ENCODE data around the gene GFER. TPM values are rescaled to one million over a fixed set of nuclear protein-coding genes. Genes with fewer than 3 reads are reported as not detected.

GFER gene
- polyA plus RNA-seq, 1 of the 3 experiments (the other 2 are of a cell fraction), result 20.4 TPM

GRCh38 chr16:1989209-1990100 lies 5.5 kb downstream of the GFER start, which contains the start of gene SYNGR3:
Gene SYNGR3, plus strand, starts transcription at chr16:1989970. Its CDS starts 133 bp downstream, at chr16:1990103.
- 25% methylated on average over 20 of the region's 67 CpGs for WGBS (ENCODE audit: low lambda C conversion rate)
- Histone ChIP-seq H4K20me1 (ENCODE audit: insufficient read depth) (no peaks in the 10 kb centered on the region), H2AFZ (ENCODE audit: low read depth) (peak within 1 kb of the TSS; percentile 46; the same call in 1 of the 2 replicates), H3K4me3 (ENCODE audit: low read depth in 2 of 2, low read length in 1 of 2) (peak within 1 kb of the TSS; percentile 62), H3K36me3 (replicated peaks in 1 of 2; ENCODE audit: control insufficient read depth in 1 of 2, insufficient read depth in 2 of 2, low read length in 1 of 2) (peaks cover 5 to 13% of the 10 kb centered on the region in 2 experiments), H3K27me3 (ENCODE audit: insufficient read depth) (no peaks in the 10 kb centered on the region), H3K4me2 (peak within 1 kb of the TSS; percentile 85), H3K27ac (ENCODE audit: low read depth in 2 of 2, low read length in 1 of 2) (peak within 1 kb of the TSS in 1 of 2 experiments; percentile 58; a peak in 1 of 4 replicates), H3K4me1 (ENCODE audit: control insufficient read depth in 1 of 2, insufficient read depth in 2 of 2, low read depth in 1 of 2, low read length in 1 of 2) (peaks cover 8 to 30% of the 10 kb centered on the region in 2 experiments; a peak in 2 of 4 replicates), H3K79me2 (ENCODE audit: insufficient read depth) (peaks cover 19% of the 10 kb centered on the region; the same call in 1 of the 2 replicates), H3F3A (replicated peaks; ENCODE audit: insufficient read depth) (peaks cover 9% of the 10 kb centered on the region), H3K9me2 (no peaks in the 10 kb centered on the region), H3K9me3 (no peaks in the 10 kb centered on the region), H3K9ac (peak within 1 kb of the TSS; percentile 46; the same call in 1 of the 2 replicates)
- no peak for TF ChIP-seq IRF3 (IDR thresholded peaks at IDR 0.05; ENCODE audit: low read depth, low read length)
- no peak for TF ChIP-seq ZBTB33 (IDR thresholded peaks at IDR 0.05; ENCODE audit: borderline replicate concordance, low read depth)
- TF ChIP-seq, protein P1, sequence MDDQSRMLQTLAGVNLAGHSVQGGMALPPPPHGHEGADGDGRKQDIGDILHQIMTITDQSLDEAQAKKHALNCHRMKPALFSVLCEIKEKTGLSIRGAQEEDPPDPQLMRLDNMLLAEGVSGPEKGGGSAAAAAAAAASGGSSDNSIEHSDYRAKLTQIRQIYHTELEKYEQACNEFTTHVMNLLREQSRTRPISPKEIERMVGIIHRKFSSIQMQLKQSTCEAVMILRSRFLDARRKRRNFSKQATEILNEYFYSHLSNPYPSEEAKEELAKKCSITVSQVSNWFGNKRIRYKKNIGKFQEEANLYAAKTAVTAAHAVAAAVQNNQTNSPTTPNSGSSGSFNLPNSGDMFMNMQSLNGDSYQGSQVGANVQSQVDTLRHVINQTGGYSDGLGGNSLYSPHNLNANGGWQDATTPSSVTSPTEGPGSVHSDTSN (IDR thresholded peaks at IDR 0.05), result no peak
- no peak for TF ChIP-seq SIN3A (IDR thresholded peaks at IDR 0.05; ENCODE audit: borderline replicate concordance, low read depth, low read length)
- no peak for TF ChIP-seq MAX (IDR thresholded peaks at IDR 0.05; ENCODE audit: low read depth)
- TF ChIP-seq RAD21 (IDR thresholded peaks at IDR 0.05; ENCODE audit: low read length), result no peak
- no peak for TF ChIP-seq FOXJ3 (CRISPR knock-in tag; IDR thresholded peaks at IDR 0.05)
- TF ChIP-seq CHD2 (IDR thresholded peaks at IDR 0.05; ENCODE audit: low read length, partially characterized antibody), result no peak
- ChIA-PET POLR2A (interaction anchor here (2.3 kb wide), 1 partner anchor 25 kb away, joined by 8 read pairs; the partner anchor contains the start of gene RPS2), CTCF (interaction anchor here (1.0 to 12.9 kb wide), 5 partner anchors 9 to 151 kb away, joined by 3 to 108 read pairs (median 4); no protein-coding TSS in a partner anchor)
- peak; percentile 86 for DNase-seq

GRCh38 chr16:1990101-1990350 lies 6.0 kb downstream of the GFER start:
- Histone ChIP-seq H3K4me1 (ENCODE audit: control insufficient read depth in 1 of 2, insufficient read depth in 2 of 2, low read depth in 1 of 2, low read length in 1 of 2) (peaks cover 4 to 24% of the 10 kb centered on the region in 2 experiments; a peak in 2 of 4 replicates), H3K27ac (ENCODE audit: low read depth in 2 of 2, low read length in 1 of 2) (peak overlapping the region in 1 of 2 experiments; percentile 47; a peak in 1 of 4 replicates), H2AFZ (ENCODE audit: low read depth) (no peak overlapping the region), H3F3A (replicated peaks; ENCODE audit: insufficient read depth) (peaks cover 9% of the 10 kb centered on the region), H3K9ac (no peak overlapping the region), H3K9me2 (no peaks in the 10 kb centered on the region), H3K9me3 (no peaks in the 10 kb centered on the region), H3K79me2 (ENCODE audit: insufficient read depth) (peaks cover 13% of the 10 kb centered on the region; the same call in 1 of the 2 replicates), H3K36me3 (replicated peaks in 1 of 2; ENCODE audit: control insufficient read depth in 1 of 2, insufficient read depth in 2 of 2, low read length in 1 of 2) (peaks cover 5 to 13% of the 10 kb centered on the region in 2 experiments), H3K27me3 (ENCODE audit: insufficient read depth) (no peaks in the 10 kb centered on the region), H3K4me3 (ENCODE audit: low read depth in 2 of 2, low read length in 1 of 2) (peak overlapping the region; percentile 62), H4K20me1 (ENCODE audit: insufficient read depth) (no peaks in the 10 kb centered on the region), H3K4me2 (peak overlapping the region; percentile 85; the same call in 1 of the 2 replicates)
- no peak for DNase-seq
- ChIA-PET CTCF (interaction anchor here (1.3 to 12.9 kb wide), 3 partner anchors 9 to 19 kb away, joined by 4 to 108 read pairs (median 4); no protein-coding TSS in a partner anchor), POLR2A (interaction anchor here (2.3 kb wide), 1 partner anchor 25 kb away, joined by 8 read pairs; the partner anchor contains the start of gene RPS2)
- 0% methylated on average over 9 of the region's 25 CpGs for WGBS (ENCODE audit: low lambda C conversion rate)
- TF ChIP-seq TCF12 (IDR thresholded peaks at IDR 0.05) (no peak), NFIC (IDR thresholded peaks at IDR 0.05; ENCODE audit: borderline replicate concordance) (no peak), NRF1 (IDR thresholded peaks at IDR 0.05; ENCODE audit: low read depth, low read length) (no peak), RFX5 (IDR thresholded peaks at IDR 0.05; ENCODE audit: low read length) (no peak), RXRA (IDR thresholded peaks at IDR 0.05; ENCODE audit: borderline replicate concordance, low read depth) (no peak), USF2 (IDR thresholded peaks at IDR 0.05; ENCODE audit: borderline replicate concordance, low read depth, low read length) (no peak), MXI1 (IDR thresholded peaks at IDR 0.05; ENCODE audit: low read depth, low read length) (no peak)
- TF ChIP-seq, protein P2, sequence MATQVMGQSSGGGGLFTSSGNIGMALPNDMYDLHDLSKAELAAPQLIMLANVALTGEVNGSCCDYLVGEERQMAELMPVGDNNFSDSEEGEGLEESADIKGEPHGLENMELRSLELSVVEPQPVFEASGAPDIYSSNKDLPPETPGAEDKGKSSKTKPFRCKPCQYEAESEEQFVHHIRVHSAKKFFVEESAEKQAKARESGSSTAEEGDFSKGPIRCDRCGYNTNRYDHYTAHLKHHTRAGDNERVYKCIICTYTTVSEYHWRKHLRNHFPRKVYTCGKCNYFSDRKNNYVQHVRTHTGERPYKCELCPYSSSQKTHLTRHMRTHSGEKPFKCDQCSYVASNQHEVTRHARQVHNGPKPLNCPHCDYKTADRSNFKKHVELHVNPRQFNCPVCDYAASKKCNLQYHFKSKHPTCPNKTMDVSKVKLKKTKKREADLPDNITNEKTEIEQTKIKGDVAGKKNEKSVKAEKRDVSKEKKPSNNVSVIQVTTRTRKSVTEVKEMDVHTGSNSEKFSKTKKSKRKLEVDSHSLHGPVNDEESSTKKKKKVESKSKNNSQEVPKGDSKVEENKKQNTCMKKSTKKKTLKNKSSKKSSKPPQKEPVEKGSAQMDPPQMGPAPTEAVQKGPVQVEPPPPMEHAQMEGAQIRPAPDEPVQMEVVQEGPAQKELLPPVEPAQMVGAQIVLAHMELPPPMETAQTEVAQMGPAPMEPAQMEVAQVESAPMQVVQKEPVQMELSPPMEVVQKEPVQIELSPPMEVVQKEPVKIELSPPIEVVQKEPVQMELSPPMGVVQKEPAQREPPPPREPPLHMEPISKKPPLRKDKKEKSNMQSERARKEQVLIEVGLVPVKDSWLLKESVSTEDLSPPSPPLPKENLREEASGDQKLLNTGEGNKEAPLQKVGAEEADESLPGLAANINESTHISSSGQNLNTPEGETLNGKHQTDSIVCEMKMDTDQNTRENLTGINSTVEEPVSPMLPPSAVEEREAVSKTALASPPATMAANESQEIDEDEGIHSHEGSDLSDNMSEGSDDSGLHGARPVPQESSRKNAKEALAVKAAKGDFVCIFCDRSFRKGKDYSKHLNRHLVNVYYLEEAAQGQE (IDR thresholded peaks at IDR 0.05; ENCODE audit: low read depth, low read length), result no peak
